Putamen (tissue), 1 donor: ENCODE data around the gene HBP1.
"Not testable (repeated sequence)": the region's sequence is repeated elsewhere in the genome, so short reads cannot be mapped to it uniquely, and the experiment has no call there.

ENCODE experiments used
- DNase-seq: peaks from one replicate; pipeline ENCODE4 v3.0.0-alpha.2; 2016; ENCODE audit warnings: low spot score

HBP1 gene

GRCh38 chr7:107228291-107228690, 59.5 kb downstream of the HBP1 start:
- DNase-seq: no peak

- DNase-seq: no peak
Observed at GRCh38 chr7:107230334-107230733, 61.5 kb downstream of the HBP1 start.

GRCh38 chr7:107232568-107233090, 63.8 kb downstream of the HBP1 start:
- no peak for DNase-seq

- no peak for DNase-seq
Observed at GRCh38 chr7:107233174-107233573, 64.4 kb downstream of the HBP1 start.

GRCh38 chr7:107233981-107234380, 65.2 kb downstream of the HBP1 start:
- DNase-seq: no peak

- peak; percentile 47 for DNase-seq
Observed at GRCh38 chr7:107234436-107234835, 65.6 kb downstream of the HBP1 start.

- DNase-seq: peak; percentile 22
Observed at GRCh38 chr7:107236862-107237261, 68.1 kb downstream of the HBP1 start.

GRCh38 chr7:107237451-107237850, 68.6 kb downstream of the HBP1 start:
- no peak for DNase-seq

GRCh38 chr7:107242267-107242666, 73.5 kb downstream of the HBP1 start:
- no peak for DNase-seq

- DNase-seq: no peak
Observed at GRCh38 chr7:107244613-107245012, 75.8 kb downstream of the HBP1 start.

- not testable (repeated sequence) for DNase-seq
Observed at GRCh38 chr7:107246836-107247235, 78.0 kb downstream of the HBP1 start.

- no peak for DNase-seq
Observed at GRCh38 chr7:107248551-107249316, 79.9 kb downstream of the HBP1 start.

- no peak for DNase-seq
Observed at GRCh38 chr7:107251963-107252362, 83.2 kb downstream of the HBP1 start.
